H9 (cell line): ENCODE data around the gene IGF1R. TPM values are rescaled to one million over a fixed set of nuclear protein-coding genes. Genes with fewer than 3 reads are reported as not detected.

ENCODE experiments used
- DNase-seq: peaks from one replicate; pipeline ENCODE4 v3.0.0-alpha.2; 2017
- H2AFZ ChIP-seq: one replicate; pipeline ENCODE4 v1.6.1; 2013; ENCODE audit warnings: mild to moderate bottlenecking, low read length, control low read depth, moderate library complexity
- H2AK5ac ChIP-seq: 2 replicates; pipeline ENCODE4 v1.6.1; 2013; ENCODE audit warnings: low read length, control low read depth, mixed read lengths; ENCODE audit not compliant: insufficient read length
- H2BK120ac ChIP-seq: one replicate; pipeline ENCODE4 v1.6.1; 2013; ENCODE audit warnings: low read depth, mild to moderate bottlenecking, low read length, control low read depth, inconsistent platforms; ENCODE audit not compliant: poor library complexity, severe bottlenecking
- H2BK12ac ChIP-seq: 2 replicates; pipeline ENCODE4 v1.6.1; 2013; ENCODE audit warnings: low read length, control low read depth, mixed read lengths, low read depth; ENCODE audit not compliant: insufficient read length
- H2BK15ac ChIP-seq: 2 replicates; pipeline ENCODE4 v1.6.1; 2013; ENCODE audit warnings: low read depth, low read length, control low read depth
- H2BK20ac ChIP-seq: one replicate; pipeline ENCODE4 v1.6.1; 2013; ENCODE audit warnings: low read depth, mild to moderate bottlenecking, low read length, control low read depth, inconsistent platforms; ENCODE audit not compliant: poor library complexity, severe bottlenecking
- H2BK5ac ChIP-seq: 2 replicates; pipeline ENCODE4 v1.6.1; 2013; ENCODE audit warnings: low read length, control low read depth, mixed read lengths; ENCODE audit not compliant: insufficient read length
- H3K14ac ChIP-seq: 2 replicates; pipeline ENCODE4 v1.6.1; 2013; ENCODE audit warnings: low read length, control low read depth; ENCODE audit not compliant: insufficient read depth
- H3K18ac ChIP-seq: 2 replicates; pipeline ENCODE4 v1.6.1; 2013; ENCODE audit warnings: low read depth, mild to moderate bottlenecking, mixed read lengths, low read length, control low read depth; ENCODE audit not compliant: insufficient read length
- H3K23ac ChIP-seq: 2 replicates; pipeline ENCODE4 v1.6.1; 2013; ENCODE audit warnings: low read length, control low read depth, mixed read lengths, low read depth; ENCODE audit not compliant: insufficient read length
- H3K23me2 ChIP-seq: 2 replicates; pipeline ENCODE4 v1.6.1; 2013; ENCODE audit warnings: low read depth, mild to moderate bottlenecking, mixed read lengths, low read length, control low read depth; ENCODE audit not compliant: insufficient read length, poor library complexity, severe bottlenecking
- H3K27ac ChIP-seq: 2 replicates; pipeline ENCODE4 v1.5.1; 2013; ENCODE audit warnings: low read length, control low read depth, mixed read lengths, low read depth; ENCODE audit not compliant: insufficient read length
- H3K27me3 ChIP-seq: 2 replicates; pipeline ENCODE4 v1.6.1; 2013; ENCODE audit warnings: low read length, control low read depth, inconsistent platforms; ENCODE audit not compliant: insufficient read depth
- H3K4ac ChIP-seq: 2 replicates; pipeline ENCODE4 v1.6.1; 2013; ENCODE audit warnings: low read depth, mild to moderate bottlenecking, control low read depth, inconsistent platforms, low read length, moderate library complexity
- H3K4me1 ChIP-seq: 2 replicates; pipeline ENCODE4 v1.6.1; 2013; ENCODE audit warnings: low read length, control low read depth, inconsistent platforms; ENCODE audit not compliant: insufficient read depth
- H3K4me2 ChIP-seq: 2 replicates; pipeline ENCODE4 v1.6.1; 2013; ENCODE audit warnings: low read length, control low read depth, mixed read lengths; ENCODE audit not compliant: insufficient read length, insufficient read depth
- H3K56ac ChIP-seq: 2 replicates; pipeline ENCODE4 v1.6.1; 2013; ENCODE audit warnings: low read depth, mild to moderate bottlenecking, mixed read lengths, low read length, control low read depth; ENCODE audit not compliant: insufficient read length
- H3K79me1 ChIP-seq: 2 replicates; pipeline ENCODE4 v1.6.1; 2013; ENCODE audit warnings: low read depth, mild to moderate bottlenecking, moderate library complexity, low read length, control low read depth, inconsistent platforms; ENCODE audit not compliant: insufficient read depth, poor library complexity, severe bottlenecking
- H3K79me2 ChIP-seq: 2 replicates; pipeline ENCODE4 v1.6.1; 2013; ENCODE audit warnings: low read length, control low read depth, inconsistent platforms; ENCODE audit not compliant: insufficient read depth
- H3K9ac ChIP-seq: 2 replicates; pipeline ENCODE4 v1.6.1; 2013; ENCODE audit warnings: low read length, control low read depth, mixed read lengths; ENCODE audit not compliant: insufficient read length; ENCODE audit errors: extremely low read depth
- H3K9me3 ChIP-seq: one replicate; pipeline ENCODE4 v1.6.1; 2013; ENCODE audit warnings: low read depth, low read length, inconsistent platforms; ENCODE audit not compliant: control insufficient read depth
- H3T11ph ChIP-seq: one replicate; pipeline ENCODE4 v1.6.1; 2013; ENCODE audit warnings: mild to moderate bottlenecking, low read length, control low read depth, inconsistent platforms
- H4K20me1 ChIP-seq: one replicate; pipeline ENCODE4 v1.6.1; 2013; ENCODE audit not compliant: control insufficient read depth, insufficient read length, insufficient read depth
- H4K5ac ChIP-seq: 2 replicates; pipeline ENCODE4 v1.6.1; 2013; ENCODE audit warnings: low read depth, mild to moderate bottlenecking, mixed read lengths, low read length, control low read depth; ENCODE audit not compliant: insufficient read length
- H4K8ac ChIP-seq: replicated peaks from 2 replicates; pipeline ENCODE4 v1.6.1; 2013; ENCODE audit warnings: low read length, control low read depth, mixed read lengths, low read depth; ENCODE audit not compliant: insufficient read length
- H4K91ac ChIP-seq: 2 replicates; pipeline ENCODE4 v1.6.1; 2013; ENCODE audit warnings: low read depth, mild to moderate bottlenecking, moderate library complexity, mixed read lengths, low read length, control low read depth; ENCODE audit not compliant: insufficient read length
- H3K27ac Mint-ChIP-seq, 3 experiments: 2 replicates in 2 of 3; 3 replicates in 1 of 3; pipeline ENCODE4 v1.8.0; 2020 to 2021; ENCODE audit warnings: mixed read lengths in 3 of 3, mild to moderate bottlenecking in 1 of 3, moderate library complexity in 1 of 3
- H3K27me3 Mint-ChIP-seq: 2 replicates; pipeline ENCODE4 v1.8.0; 2021; ENCODE audit warnings: low read depth, mild to moderate bottlenecking, moderate library complexity, mixed read lengths
- H3K36me3 Mint-ChIP-seq, 3 experiments: 2 replicates in 2 of 3; 3 replicates in 1 of 3; pipeline ENCODE4 v1.8.0; 2020 to 2021; ENCODE audit warnings: low read depth in 3 of 3, mixed read lengths in 3 of 3; ENCODE audit not compliant: insufficient read depth in 1 of 3
- H3K4me1 Mint-ChIP-seq, 2 experiments: 2 replicates each; pipeline ENCODE4 v1.8.0; 2020; ENCODE audit warnings: mixed read lengths in 2 of 2
- H3K4me3 Mint-ChIP-seq, 2 experiments: 2 replicates in 1 of 2; 3 replicates in 1 of 2; pipeline ENCODE4 v1.8.0; 2020 to 2021; ENCODE audit warnings: mild to moderate bottlenecking in 2 of 2, mixed read lengths in 2 of 2, moderate library complexity in 1 of 2
- H3K9me3 Mint-ChIP-seq, 2 experiments: 2 replicates in 1 of 2; 3 replicates in 1 of 2; pipeline ENCODE4 v1.8.0; 2020; ENCODE audit warnings: mild to moderate bottlenecking in 2 of 2, mixed read lengths in 2 of 2, moderate library complexity in 1 of 2
- whole genome bisulfite sequencing: extraction: QIAGEN DNeasy Blood & Tissue Kit; methylation state at CpG from one replicate; pipeline ENCODE4 v1.1.7; 2013; ENCODE audit warnings: missing lambda C conversion rate, low lambda C conversion rate, mixed read lengths; ENCODE audit not compliant: insufficient read length; ENCODE audit errors: extremely low coverage; 5-methylcytosine and 5-hydroxymethylcytosine counted together
- total RNA-seq: library from RNA; stranded (reverse); gene quantifications from 2 replicates; pipeline ENCODE4 v1.2.1, GENCODE V29; 2021
- TF ChIP-seq, protein P1 (sequence below): fragments of 200-600 bp; sonication (generic); conservative IDR thresholded peaks from 3 replicates; pipeline ENCODE4 v1.8.0; 2021; ENCODE audit warnings: antibody characterized with exemption, mild to moderate bottlenecking

The IGF1R gene
- total RNA-seq, 1 experiment from 2014 or later, result 70.0 TPM

DNA sequence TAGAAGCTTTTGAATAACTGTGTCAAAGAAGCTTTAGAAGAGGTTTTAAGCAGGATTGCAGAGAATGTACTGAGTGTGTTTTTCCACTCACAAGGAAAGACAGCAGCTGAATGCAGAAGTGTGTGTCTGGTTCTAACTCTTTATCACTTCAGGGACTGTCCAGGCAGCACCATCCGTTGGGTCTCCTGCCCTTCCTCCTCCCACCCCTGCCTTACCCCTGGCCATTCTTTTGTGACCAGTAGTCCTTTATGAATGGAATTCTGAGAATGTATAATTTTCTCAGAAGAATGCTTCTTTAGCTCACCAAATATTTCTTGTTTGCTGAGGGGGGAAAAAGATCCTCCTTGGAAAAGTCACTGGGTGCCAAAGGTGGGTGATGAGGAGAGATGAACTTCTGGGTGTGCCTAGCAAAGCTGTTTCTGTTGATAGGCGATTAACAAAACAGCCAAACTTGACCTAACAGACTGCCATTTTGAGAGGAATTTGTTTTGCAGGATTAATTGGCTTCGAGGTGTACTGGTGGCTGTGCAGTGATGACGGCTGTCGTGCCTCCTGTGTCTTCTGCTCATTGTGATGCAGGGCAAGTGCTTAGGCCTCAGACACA lies 70.9 kb downstream of the IGF1R start:
- no peak overlapping the region for H3K56ac ChIP-seq
- no peaks in the 10 kb centered on the region for H3K27me3 Mint-ChIP-seq
- WGBS, result no CpG with 5 or more reads among the region's 5 CpGs
- peaks cover 21% of the 10 kb centered on the region for H3K79me1 ChIP-seq
- DNase-seq, result no peak
- H4K8ac ChIP-seq, result no peak overlapping the region
- peaks cover 82 to 89% of the 10 kb centered on the region in 2 experiments for H3K4me1 Mint-ChIP-seq
- H3K4me2 ChIP-seq, result no peak overlapping the region
- no peaks in the 10 kb centered on the region for H4K20me1 ChIP-seq
- H4K91ac ChIP-seq, result no peak overlapping the region
- no peak overlapping the region for H3K18ac ChIP-seq
- no peak overlapping the region for H2BK15ac ChIP-seq
- no peak overlapping the region for H3K9ac ChIP-seq
- H2BK5ac ChIP-seq, result no peak overlapping the region
- TF ChIP-seq, protein P1, sequence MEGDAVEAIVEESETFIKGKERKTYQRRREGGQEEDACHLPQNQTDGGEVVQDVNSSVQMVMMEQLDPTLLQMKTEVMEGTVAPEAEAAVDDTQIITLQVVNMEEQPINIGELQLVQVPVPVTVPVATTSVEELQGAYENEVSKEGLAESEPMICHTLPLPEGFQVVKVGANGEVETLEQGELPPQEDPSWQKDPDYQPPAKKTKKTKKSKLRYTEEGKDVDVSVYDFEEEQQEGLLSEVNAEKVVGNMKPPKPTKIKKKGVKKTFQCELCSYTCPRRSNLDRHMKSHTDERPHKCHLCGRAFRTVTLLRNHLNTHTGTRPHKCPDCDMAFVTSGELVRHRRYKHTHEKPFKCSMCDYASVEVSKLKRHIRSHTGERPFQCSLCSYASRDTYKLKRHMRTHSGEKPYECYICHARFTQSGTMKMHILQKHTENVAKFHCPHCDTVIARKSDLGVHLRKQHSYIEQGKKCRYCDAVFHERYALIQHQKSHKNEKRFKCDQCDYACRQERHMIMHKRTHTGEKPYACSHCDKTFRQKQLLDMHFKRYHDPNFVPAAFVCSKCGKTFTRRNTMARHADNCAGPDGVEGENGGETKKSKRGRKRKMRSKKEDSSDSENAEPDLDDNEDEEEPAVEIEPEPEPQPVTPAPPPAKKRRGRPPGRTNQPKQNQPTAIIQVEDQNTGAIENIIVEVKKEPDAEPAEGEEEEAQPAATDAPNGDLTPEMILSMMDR, result no peak
- H3K9me3 Mint-ChIP-seq, result no peaks in the 10 kb centered on the region
- no peak overlapping the region for H2BK12ac ChIP-seq
- no peak overlapping the region; the same call in 1 of the 2 replicates for H3K14ac ChIP-seq
- H3K4me1 ChIP-seq, result peaks cover 46% of the 10 kb centered on the region
- H3T11ph ChIP-seq, result no peak overlapping the region
- no peaks in the 10 kb centered on the region for H3K9me3 ChIP-seq
- peak overlapping the region; percentile 65 to 94 (median 92) for H3K27ac Mint-ChIP-seq
- H3K79me2 ChIP-seq, result peaks cover 90% of the 10 kb centered on the region; the same call in 1 of the 2 replicates
- H3K4ac ChIP-seq, result no peak overlapping the region
- H3K27me3 ChIP-seq, result no peaks in the 10 kb centered on the region; the same call in 1 of the 2 replicates
- H2BK120ac ChIP-seq, result no peak overlapping the region
- H3K23ac ChIP-seq, result no peak overlapping the region
- peaks cover 2 to 5% (median 3%) of the 10 kb centered on the region in 3 experiments; a peak in 4 of 7 replicates for H3K36me3 Mint-ChIP-seq
- H3K23me2 ChIP-seq, result no peaks in the 10 kb centered on the region
- H2AFZ ChIP-seq, result no peak overlapping the region
- no peak overlapping the region for H2BK20ac ChIP-seq
- no peak overlapping the region for H2AK5ac ChIP-seq
- H3K27ac ChIP-seq, result no peak overlapping the region
- H3K4me3 Mint-ChIP-seq, result peak overlapping the region in 1 of 2 experiments; percentile 53; a peak in 3 of 5 replicates
- H4K5ac ChIP-seq, result no peak overlapping the region
